ENCODE results near the gene TXNRD1. TPM values are rescaled to one million over a fixed set of nuclear protein-coding genes. Genes with fewer than 3 reads are reported as not detected.
"Not testable (repeated sequence)": the region's sequence is repeated elsewhere in the genome, so short reads cannot be mapped to it uniquely, and the experiment has no call there.

The TXNRD1 gene
- total RNA-seq, 1 donor from 2014 or later = 49.8 TPM

GRCh38 chr12:104232609-104233280 lies 17.2 kb downstream of the TXNRD1 start:
- ATAC-seq (no peak), DNase-seq (ENCODE audit: low spot score) (no peak)

- DNase-seq (ENCODE audit: low spot score) (no peak), ATAC-seq (no peak)
Measured at GRCh38 chr12:104234926-104235499, 19.4 kb downstream of the TXNRD1 start.

- no peak for ATAC-seq
- no peak for DNase-seq (ENCODE audit: low spot score)
Measured at GRCh38 chr12:104237930-104238329, 22.4 kb downstream of the TXNRD1 start.

GRCh38 chr12:104242546-104243206 lies 27.1 kb downstream of the TXNRD1 start:
- ATAC-seq = no peak
- no peak for DNase-seq (ENCODE audit: low spot score)

GRCh38 chr12:104243551-104243950 lies 28.0 kb downstream of the TXNRD1 start:
- no peak for ATAC-seq
- no peak for DNase-seq (ENCODE audit: low spot score)

GRCh38 chr12:104243971-104244370 lies 28.4 kb downstream of the TXNRD1 start:
- no peak for DNase-seq (ENCODE audit: low spot score)
- no peak for ATAC-seq

- ATAC-seq (no peak), DNase-seq (ENCODE audit: low spot score) (no peak)
Measured at GRCh38 chr12:104247698-104248097, 32.1 kb downstream of the TXNRD1 start.

- no peak for DNase-seq (ENCODE audit: low spot score)
- ATAC-seq = no peak
Measured at GRCh38 chr12:104248444-104248843, 32.9 kb downstream of the TXNRD1 start.

GRCh38 chr12:104249017-104249416 lies 33.4 kb downstream of the TXNRD1 start:
- ATAC-seq (no peak), DNase-seq (ENCODE audit: low spot score) (no peak)

GRCh38 chr12:104249898-104250297 lies 34.3 kb downstream of the TXNRD1 start:
- ATAC-seq = no peak
- DNase-seq (ENCODE audit: low spot score) = no peak

- DNase-seq (ENCODE audit: low spot score) (no peak), ATAC-seq (no peak)
Measured at GRCh38 chr12:104250366-104251125, 35.0 kb downstream of the TXNRD1 start.

GRCh38 chr12:104257913-104258472 lies 42.4 kb downstream of the TXNRD1 start:
- ATAC-seq (no peak), DNase-seq (ENCODE audit: low spot score) (no peak)

- ATAC-seq (no peak), DNase-seq (ENCODE audit: low spot score) (no peak)
Measured at GRCh38 chr12:104258476-104259067, 43.0 kb downstream of the TXNRD1 start.

GRCh38 chr12:104263026-104263425 lies 47.4 kb downstream of the TXNRD1 start:
- DNase-seq (ENCODE audit: low spot score) (no peak), ATAC-seq (no peak)

- DNase-seq (ENCODE audit: low spot score) (no peak), ATAC-seq (no peak)
Measured at GRCh38 chr12:104263580-104264358, 48.2 kb downstream of the TXNRD1 start.

GRCh38 chr12:104265436-104265835 lies 49.9 kb downstream of the TXNRD1 start:
- ATAC-seq; DNase-seq (ENCODE audit: low spot score): not testable (repeated sequence)

- ATAC-seq = no peak
- no peak for DNase-seq (ENCODE audit: low spot score)
Measured at GRCh38 chr12:104272938-104273337, 57.4 kb downstream of the TXNRD1 start.

GRCh38 chr12:104273503-104273902 lies 57.9 kb downstream of the TXNRD1 start:
- ATAC-seq (no peak), DNase-seq (ENCODE audit: low spot score) (no peak)

GRCh38 chr12:104274811-104275210 lies 59.2 kb downstream of the TXNRD1 start:
- no peak for ATAC-seq

GRCh38 chr12:104275689-104276088 lies 60.1 kb downstream of the TXNRD1 start:
- ATAC-seq = no peak

More at GRCh38 chr12:104274811-104275210, 59.2 kb downstream of the TXNRD1 start:
- DNase-seq (ENCODE audit: low spot score) = no peak

More at GRCh38 chr12:104275689-104276088, 60.1 kb downstream of the TXNRD1 start:
- DNase-seq (ENCODE audit: low spot score) = no peak

Measured in left lobe of liver (tissue), 2 donors.